NCI-H2196 (cell line): Measurements from ENCODE around the gene UPK2.

Experiments used
- DNase-seq: peaks from one replicate; lab custom pipeline; 2025; ENCODE audit not compliant: unreplicated experiment; lab: John Stamatoyannopoulos, UW

UPK2 gene

DNA sequence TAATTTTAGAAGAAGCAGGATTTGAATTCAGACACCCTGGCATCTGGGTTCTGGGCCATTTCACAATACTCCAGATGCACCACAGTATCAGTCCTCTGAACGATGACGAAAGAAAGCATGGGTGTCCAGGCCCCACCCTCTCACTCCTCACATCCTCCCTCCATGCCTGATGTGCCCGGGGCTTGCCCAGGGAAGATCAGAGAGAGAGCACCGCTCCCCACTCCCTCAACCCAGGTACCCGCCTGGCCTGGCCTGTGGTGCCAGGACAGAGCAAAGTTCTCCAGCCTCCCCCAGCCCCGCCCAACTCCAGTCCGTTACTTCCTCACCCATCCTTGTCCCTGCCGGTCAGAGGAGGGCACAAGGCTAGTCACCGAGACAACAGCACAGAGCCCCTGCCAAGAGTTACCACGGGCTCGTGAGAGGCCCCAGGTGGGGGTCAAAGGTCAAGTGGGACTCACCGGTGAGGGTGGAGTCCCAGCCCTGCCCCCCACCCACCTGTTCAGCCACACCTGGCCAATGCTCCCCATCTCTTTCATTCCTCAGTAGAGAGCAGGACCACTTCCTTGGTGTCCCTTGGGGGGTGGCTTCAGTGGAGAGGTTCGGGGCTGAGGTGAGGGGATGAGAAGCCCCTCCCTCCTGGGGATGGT is 38.5 kb upstream of the UPK2 start:
- peak; percentile 81 for DNase-seq

- DNase-seq, result peak; percentile 88
Observed at GRCh38 chr11:118918128-118918685, 37.9 kb upstream of the UPK2 start.

- no peak for DNase-seq
Observed at GRCh38 chr11:118918686-118919280, 37.3 kb upstream of the UPK2 start.

DNA sequence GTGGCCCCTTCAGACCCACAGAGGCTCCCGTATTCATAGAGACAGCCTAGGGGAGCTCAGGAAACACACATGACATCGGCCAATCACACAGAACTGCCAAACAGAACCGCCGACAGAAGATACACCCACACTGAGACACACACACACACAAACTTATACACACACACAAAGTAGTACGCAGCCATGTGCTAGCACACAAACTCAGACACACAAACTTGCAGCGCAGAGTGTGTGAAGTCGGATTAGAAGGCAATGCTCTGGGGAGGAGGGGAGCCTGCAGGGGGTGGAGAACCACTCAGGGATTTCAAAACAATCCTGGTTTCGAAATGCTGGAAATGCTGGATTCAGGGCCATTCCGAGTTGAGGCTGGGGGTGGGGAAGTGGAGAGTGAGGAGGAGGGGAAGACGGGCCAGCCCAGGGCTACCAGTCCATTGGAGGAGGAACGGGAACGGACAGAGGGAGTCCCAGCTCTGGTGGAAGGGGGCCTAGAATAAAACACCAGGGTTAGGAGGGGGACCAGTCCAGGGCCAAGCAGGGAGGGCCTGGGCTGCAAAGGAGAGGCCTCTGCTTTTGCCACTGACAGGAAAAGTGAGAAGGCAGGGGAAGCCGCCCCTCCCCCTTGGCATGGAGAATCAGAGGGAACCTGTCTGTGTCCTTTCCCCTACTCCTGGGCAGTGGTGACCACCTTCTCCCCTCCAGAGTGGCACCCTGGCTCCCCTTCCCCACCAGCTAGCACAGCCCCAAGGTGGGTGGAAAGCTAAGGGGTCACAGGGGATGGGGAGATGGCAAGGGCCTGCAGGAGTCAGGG is 34.8 kb upstream of the UPK2 start:
- no peak for DNase-seq

GRCh38 chr11:118921929-118922744 is 34.0 kb upstream of the UPK2 start:
- peak; percentile 40 for DNase-seq

DNA sequence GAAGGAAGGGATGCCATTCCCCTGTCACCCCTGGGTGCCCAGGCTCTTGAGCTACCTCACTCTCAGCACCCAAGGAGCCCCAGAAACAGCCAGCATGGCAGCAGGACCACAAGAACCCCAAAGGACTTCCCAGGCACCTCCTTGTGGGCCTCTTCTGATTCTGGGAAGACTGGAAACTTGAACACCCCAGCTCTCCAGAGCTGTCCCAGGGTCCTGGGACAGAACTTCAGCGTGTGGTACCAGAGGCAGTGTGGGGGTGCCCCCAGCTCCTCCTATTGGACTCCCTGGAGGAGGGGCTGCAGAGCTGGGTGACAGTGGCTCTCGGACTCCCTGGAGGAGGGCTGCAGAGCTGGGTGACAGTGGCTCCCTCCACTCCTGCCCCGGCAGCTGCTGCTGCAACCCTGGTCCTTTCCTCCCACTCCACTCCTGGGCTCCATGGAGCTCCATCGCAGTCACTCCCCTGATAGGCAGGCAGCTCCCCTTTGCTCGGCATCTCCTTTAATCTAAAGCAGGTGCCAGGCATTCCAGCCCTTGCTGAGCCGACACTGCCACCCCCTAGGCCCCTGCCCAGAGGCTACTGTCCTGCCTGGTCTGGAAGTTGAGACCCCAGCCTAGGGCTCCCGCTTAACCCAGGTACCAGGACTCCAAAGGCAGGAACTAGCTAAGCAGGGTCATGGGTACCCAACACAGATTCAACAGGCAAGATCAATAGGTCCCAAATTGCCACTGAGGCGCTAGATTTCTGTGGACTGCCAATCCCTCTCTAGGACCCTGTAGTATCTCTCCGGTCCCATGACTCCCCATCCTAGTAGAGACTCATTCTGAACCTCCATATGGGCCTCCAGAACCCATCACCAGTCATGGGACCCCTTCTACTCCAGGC is 33.1 kb upstream of the UPK2 start:
- no peak for DNase-seq

- no peak for DNase-seq
Observed at GRCh38 chr11:118923721-118924587, 32.1 kb upstream of the UPK2 start.

- no peak for DNase-seq
Observed at GRCh38 chr11:118924591-118925585, 31.2 kb upstream of the UPK2 start.

DNA sequence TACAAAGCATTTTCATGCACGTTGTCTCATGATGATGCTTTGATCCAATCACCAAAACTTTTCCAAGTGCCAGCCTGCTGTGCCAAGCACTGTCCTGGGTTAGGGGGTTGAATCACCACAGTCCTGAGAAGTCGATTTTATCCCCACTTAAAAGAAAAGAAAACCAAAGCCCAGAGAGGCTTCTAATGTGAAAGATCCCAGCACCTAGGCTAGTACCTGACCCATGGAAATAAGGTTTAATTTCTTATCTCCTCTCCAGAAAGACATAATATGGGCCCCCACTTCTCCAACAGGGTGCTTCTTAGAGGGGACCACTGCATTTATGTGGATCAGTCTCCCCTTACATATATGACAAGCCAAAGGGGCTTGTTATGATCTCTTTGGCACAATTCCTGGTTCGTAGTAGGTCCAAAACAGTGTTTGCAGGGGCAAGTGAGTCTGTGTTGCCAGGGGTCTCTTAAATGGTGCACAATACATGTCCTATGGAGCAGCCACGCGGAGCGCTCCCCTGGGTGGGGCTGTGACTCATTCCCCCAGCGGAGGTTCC is 28.5 kb upstream of the UPK2 start:
- no peak for DNase-seq

GRCh38 chr11:118928101-118928869 is 27.8 kb upstream of the UPK2 start:
- peak; percentile 93 for DNase-seq

DNA sequence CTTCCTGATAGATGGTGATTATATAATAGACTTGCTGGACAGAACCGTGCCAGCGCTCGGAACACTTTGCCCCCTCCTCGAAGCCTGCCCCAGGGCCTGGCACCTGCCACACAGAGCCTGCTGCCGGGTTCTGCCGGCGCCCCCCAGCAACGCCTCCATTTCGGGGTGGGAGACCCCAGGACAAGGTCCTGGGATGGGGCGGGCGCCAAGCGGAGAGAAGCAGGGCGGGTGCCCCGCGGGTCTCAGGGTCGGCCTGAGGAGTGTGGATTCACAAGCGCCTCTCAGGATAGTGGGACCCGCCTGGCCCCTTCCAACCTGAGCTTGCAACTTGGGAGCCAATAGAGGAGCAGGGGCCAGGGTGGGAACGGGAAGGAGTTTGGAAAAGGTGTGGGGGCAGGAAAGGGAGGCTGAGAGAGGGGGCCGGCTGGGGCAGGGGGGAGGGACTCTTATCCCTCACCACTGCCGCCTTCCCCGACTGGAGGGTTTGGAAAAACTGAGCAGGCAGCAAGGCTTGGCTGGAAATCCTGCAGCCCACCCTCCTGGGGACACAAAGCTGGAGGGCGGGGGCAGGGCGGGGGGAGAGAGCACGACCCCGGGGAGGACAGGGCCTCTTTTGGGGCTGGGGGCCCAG is 27.1 kb upstream of the UPK2 start:
- DNase-seq, result peak; percentile 60

- DNase-seq, result peak; percentile 80
Observed at GRCh38 chr11:118929501-118930093, 26.5 kb upstream of the UPK2 start.

- peak; percentile 94 for DNase-seq
Observed at GRCh38 chr11:118930094-118930712, 25.9 kb upstream of the UPK2 start.

GRCh38 chr11:118931571-118931970 is 24.5 kb upstream of the UPK2 start:
- no peak for DNase-seq

- no peak for DNase-seq
Observed at GRCh38 chr11:118933486-118933885, 22.6 kb upstream of the UPK2 start.

DNA sequence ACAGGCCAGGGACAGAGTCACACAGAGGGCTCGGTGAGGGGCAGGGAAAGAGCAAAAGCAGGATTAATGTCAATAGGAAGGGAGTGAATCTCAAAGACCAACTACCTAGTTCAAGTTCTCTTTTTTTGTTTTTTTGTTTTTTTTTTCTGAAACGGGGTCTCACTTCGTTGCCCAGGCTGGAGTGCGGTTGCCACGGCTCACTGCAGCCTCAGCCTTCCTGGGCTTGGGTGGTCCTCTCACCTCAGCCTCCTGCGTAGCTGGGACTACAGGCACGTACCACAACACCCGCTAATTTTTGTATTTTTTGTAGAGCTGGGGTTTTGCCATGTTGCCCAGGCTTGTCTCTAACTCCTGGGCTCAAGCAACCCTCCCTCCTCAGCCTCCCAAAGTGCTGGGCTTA is 20.7 kb upstream of the UPK2 start:
- DNase-seq, result no peak
